Measurements from ENCODE around the gene FAM110D.
A peak's percentile ranks its signal among the peaks of the same experiment; 100 is the strongest.

The FAM110D gene

GRCh38 chr1:26127235-26128163 lies 31.4 kb upstream of the FAM110D start:
- no peak for DNase-seq (ENCODE audit: low read depth in 2 of 2, low spot score in 1 of 2)

GRCh38 chr1:26129778-26130177 lies 29.1 kb upstream of the FAM110D start:
- no peak for DNase-seq (ENCODE audit: low read depth in 2 of 2, low spot score in 1 of 2)

GRCh38 chr1:26130695-26131094 lies 28.2 kb upstream of the FAM110D start:
- no peak for DNase-seq (ENCODE audit: low read depth in 2 of 2, low spot score in 1 of 2)

- no peak for DNase-seq (ENCODE audit: low read depth in 2 of 2, low spot score in 1 of 2)
These were observed 26.6 kb upstream of the FAM110D start for GRCh38 chr1:26132128-26132833.

- no peak for DNase-seq (ENCODE audit: low read depth in 2 of 2, low spot score in 1 of 2)
These were observed 26.1 kb upstream of the FAM110D start for GRCh38 chr1:26132834-26133167.

- no peak for DNase-seq (ENCODE audit: low read depth in 2 of 2, low spot score in 1 of 2)
These were observed 24.4 kb upstream of the FAM110D start for GRCh38 chr1:26134466-26134865.

GRCh38 chr1:26138974-26139558 lies 19.8 kb upstream of the FAM110D start:
- no peak for DNase-seq (ENCODE audit: low read depth in 2 of 2, low spot score in 1 of 2)

GRCh38 chr1:26142159-26142558 lies 16.7 kb upstream of the FAM110D start:
- DNase-seq (ENCODE audit: low read depth in 2 of 2, low spot score in 1 of 2), result no peak

- DNase-seq (ENCODE audit: low read depth in 2 of 2, low spot score in 1 of 2), result peak; percentile 42 to 60
These were observed 13.6 kb upstream of the FAM110D start for GRCh38 chr1:26145041-26145959.

- no peak for DNase-seq (ENCODE audit: low read depth in 2 of 2, low spot score in 1 of 2)
These were observed 13.0 kb upstream of the FAM110D start for GRCh38 chr1:26145960-26146294.

- no peak for DNase-seq (ENCODE audit: low read depth in 2 of 2, low spot score in 1 of 2)
These were observed 10.0 kb upstream of the FAM110D start for GRCh38 chr1:26148887-26149286.

GRCh38 chr1:26153966-26154532 lies 4.8 kb upstream of the FAM110D start:
- DNase-seq (ENCODE audit: low read depth in 2 of 2, low spot score in 1 of 2), result no peak

GRCh38 chr1:26154750-26155149 lies 4.1 kb upstream of the FAM110D start:
- DNase-seq (ENCODE audit: low read depth in 2 of 2, low spot score in 1 of 2), result no peak

GRCh38 chr1:26155370-26156284 lies 3.3 kb upstream of the FAM110D start:
- DNase-seq (ENCODE audit: low read depth in 2 of 2, low spot score in 1 of 2), result no peak

- DNase-seq (ENCODE audit: low read depth in 2 of 2, low spot score in 1 of 2), result no peak
These were observed 2.4 kb upstream of the FAM110D start for GRCh38 chr1:26156285-26157038.

- no peak for DNase-seq (ENCODE audit: low read depth in 2 of 2, low spot score in 1 of 2)
These were observed 490 bp upstream of the FAM110D start for GRCh38 chr1:26158271-26158907.

GRCh38 chr1:26159743-26160039 lies 812 bp downstream of the FAM110D start:
- DNase-seq (ENCODE audit: low read depth in 2 of 2, low spot score in 1 of 2), result no peak

GRCh38 chr1:26160527-26161414 lies 1.9 kb downstream of the FAM110D start:
- DNase-seq (ENCODE audit: low read depth in 2 of 2, low spot score in 1 of 2), result no peak

Data from stimulated activated CD8-positive, alpha-beta memory T cell treated with anti-CD3 and anti-CD28 coated beads, Interleukin-4, amount 100 ng/mL, for 4 hours (primary cell).